G401.6 (cell line): ENCODE data around the gene CCDC38.
"Not testable (repeated sequence)": the region's sequence is repeated elsewhere in the genome, so short reads cannot be mapped to it uniquely, and the experiment has no call there.

ENCODE experiments used
- FAIRE-seq: peaks from 2 replicates; lab custom pipeline; 2012; peaks lifted over from hg19 to GRCh38; lab: Jason Lieb, UNC

The CCDC38 gene

GRCh38 chr12:95942524-95943329, at the start of gene CCDC38:
CCDC38 (minus strand) TSS chr12:95942614; CDS start chr12:95936509, 6,105 bp downstream.
- FAIRE-seq = no peak

- FAIRE-seq = no peak
These were observed 47.7 kb upstream of the CCDC38 start for GRCh38 chr12:95990136-95990535.

- no peak for FAIRE-seq
These were observed 47.2 kb upstream of the CCDC38 start for GRCh38 chr12:95989504-95990123.

- FAIRE-seq = no peak
These were observed 46.3 kb upstream of the CCDC38 start for GRCh38 chr12:95988506-95989275.

- no peak for FAIRE-seq
These were observed 44.5 kb upstream of the CCDC38 start for GRCh38 chr12:95986635-95987570.

- FAIRE-seq = no peak
These were observed 42.3 kb upstream of the CCDC38 start for GRCh38 chr12:95984682-95985081.

- FAIRE-seq = no peak
These were observed 40.2 kb upstream of the CCDC38 start for GRCh38 chr12:95982602-95983001.

- FAIRE-seq = no peak
These were observed 38.0 kb upstream of the CCDC38 start for GRCh38 chr12:95980437-95980836.

- FAIRE-seq = no peak
These were observed 36.4 kb upstream of the CCDC38 start for GRCh38 chr12:95978774-95979173.

GRCh38 chr12:95978351-95978750, 35.9 kb upstream of the CCDC38 start:
- no peak for FAIRE-seq

GRCh38 chr12:95977764-95978305, 35.4 kb upstream of the CCDC38 start:
- FAIRE-seq = no peak

- FAIRE-seq = no peak
These were observed 34.0 kb upstream of the CCDC38 start for GRCh38 chr12:95976416-95976832.

- FAIRE-seq = no peak
These were observed 33.1 kb upstream of the CCDC38 start for GRCh38 chr12:95975491-95975890.

- FAIRE-seq = no peak
These were observed 31.9 kb upstream of the CCDC38 start for GRCh38 chr12:95974358-95974757.

- FAIRE-seq = no peak
These were observed 30.5 kb upstream of the CCDC38 start for GRCh38 chr12:95972832-95973456.

- FAIRE-seq = no peak
These were observed 28.5 kb upstream of the CCDC38 start for GRCh38 chr12:95970905-95971304.

- not testable (repeated sequence) for FAIRE-seq
These were observed 26.7 kb upstream of the CCDC38 start for GRCh38 chr12:95969116-95969515.

- no peak for FAIRE-seq
These were observed 24.9 kb upstream of the CCDC38 start for GRCh38 chr12:95967301-95967700.

GRCh38 chr12:95966287-95966870, 24.0 kb upstream of the CCDC38 start:
- no peak for FAIRE-seq

GRCh38 chr12:95963096-95963495, 20.7 kb upstream of the CCDC38 start:
- FAIRE-seq = no peak

- FAIRE-seq = no peak
These were observed 19.8 kb upstream of the CCDC38 start for GRCh38 chr12:95962222-95962621.
